GM19193 (cell line): Measurements from ENCODE around the gene PLCD4.
A peak's percentile ranks its signal among the peaks of the same experiment; 100 is the strongest.

Experiments
- POLR2A ChIP-seq: IDR thresholded peaks from 4 replicates; pipeline ENCODE4 v1.6.1; 2011; ENCODE audit not compliant: insufficient read depth, insufficient read length; ENCODE audit errors: extremely low read depth

Gene PLCD4

GRCh38 chr2:218607436-218608115 lies at the start of gene PLCD4:
Gene PLCD4 (plus strand): TSS chr2:218607899. CDS start chr2:218615740, 7,841 bp downstream.
- no peak for TF ChIP-seq POLR2A

DNA sequence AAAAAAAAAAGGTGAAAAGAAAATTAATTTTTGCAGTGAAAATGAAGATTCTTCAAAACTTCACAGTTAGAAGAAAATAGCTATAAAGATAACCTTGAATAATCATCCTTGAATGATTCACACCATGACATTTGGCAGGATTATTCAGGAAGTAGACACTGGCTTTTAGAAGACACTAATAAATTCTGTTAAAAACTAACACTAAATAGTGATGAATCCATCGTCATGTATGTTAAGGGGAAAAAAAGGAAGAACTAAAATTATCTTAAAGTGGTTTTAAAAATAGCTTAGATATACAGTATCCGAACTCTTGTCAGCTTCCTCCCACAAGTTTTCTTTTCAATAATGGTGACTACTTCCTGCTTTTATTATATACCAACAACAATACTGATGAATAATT lies 49.8 kb upstream of the PLCD4 start:
- no peak for TF ChIP-seq POLR2A

- no peak for TF ChIP-seq POLR2A
These were observed 48.7 kb upstream of the PLCD4 start for GRCh38 chr2:218558986-218559385.

- no peak for TF ChIP-seq POLR2A
These were observed 43.6 kb upstream of the PLCD4 start for GRCh38 chr2:218564056-218564455.

- no peak for TF ChIP-seq POLR2A
These were observed 41.4 kb upstream of the PLCD4 start for GRCh38 chr2:218566296-218566695.

DNA sequence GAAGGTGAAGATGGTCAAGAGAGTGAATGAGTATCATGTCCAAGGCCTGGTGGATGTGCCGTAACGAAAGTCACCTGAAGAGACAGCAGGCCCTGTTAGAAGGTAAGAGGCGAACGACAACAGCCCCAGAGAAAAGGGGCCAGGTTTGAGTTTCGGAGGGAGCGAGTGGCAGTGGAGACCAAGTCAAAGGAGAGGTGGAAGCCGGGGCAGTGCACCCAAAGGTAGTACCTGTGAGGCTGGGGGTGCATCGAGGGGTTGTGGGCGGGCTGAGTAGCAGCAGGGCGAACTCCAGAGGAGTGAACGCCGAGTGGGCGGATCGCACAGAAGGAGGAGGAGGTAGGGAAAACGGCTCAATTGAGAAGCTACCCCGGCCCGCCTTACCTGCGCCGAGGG lies 39.9 kb upstream of the PLCD4 start:
- no peak for TF ChIP-seq POLR2A

GRCh38 chr2:218568190-218569037 lies 39.3 kb upstream of the PLCD4 start, which contains the start of the genes CNOT9 and USP37:
Gene CNOT9 (plus strand): TSS chr2:218568839. CDS start chr2:218568955, 116 bp downstream.
Gene USP37 (minus strand): TSS chr2:218568351. CDS start chr2:218558653, 9,698 bp downstream.
- peak; percentile 73 for TF ChIP-seq POLR2A

DNA sequence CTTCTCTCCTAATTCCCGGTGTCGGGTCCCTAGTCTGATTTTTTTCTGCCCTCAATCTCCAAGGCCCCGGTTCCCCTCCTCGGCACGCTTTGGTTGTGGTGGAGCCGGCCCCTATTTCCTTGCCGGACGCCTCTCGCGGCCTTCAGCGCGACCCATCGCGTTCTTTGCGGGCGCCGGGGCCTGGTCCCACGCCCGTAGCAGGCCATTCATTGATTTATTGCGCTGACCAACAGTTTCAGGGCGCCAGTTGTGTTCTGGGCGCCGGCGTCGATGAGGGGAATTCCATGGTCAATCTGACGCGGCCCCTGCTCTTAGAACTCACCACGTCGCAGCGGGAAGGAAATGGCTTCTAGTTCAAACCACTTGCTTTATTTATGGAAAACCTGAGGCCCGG lies 38.7 kb upstream of the PLCD4 start:
- no peak for TF ChIP-seq POLR2A

DNA sequence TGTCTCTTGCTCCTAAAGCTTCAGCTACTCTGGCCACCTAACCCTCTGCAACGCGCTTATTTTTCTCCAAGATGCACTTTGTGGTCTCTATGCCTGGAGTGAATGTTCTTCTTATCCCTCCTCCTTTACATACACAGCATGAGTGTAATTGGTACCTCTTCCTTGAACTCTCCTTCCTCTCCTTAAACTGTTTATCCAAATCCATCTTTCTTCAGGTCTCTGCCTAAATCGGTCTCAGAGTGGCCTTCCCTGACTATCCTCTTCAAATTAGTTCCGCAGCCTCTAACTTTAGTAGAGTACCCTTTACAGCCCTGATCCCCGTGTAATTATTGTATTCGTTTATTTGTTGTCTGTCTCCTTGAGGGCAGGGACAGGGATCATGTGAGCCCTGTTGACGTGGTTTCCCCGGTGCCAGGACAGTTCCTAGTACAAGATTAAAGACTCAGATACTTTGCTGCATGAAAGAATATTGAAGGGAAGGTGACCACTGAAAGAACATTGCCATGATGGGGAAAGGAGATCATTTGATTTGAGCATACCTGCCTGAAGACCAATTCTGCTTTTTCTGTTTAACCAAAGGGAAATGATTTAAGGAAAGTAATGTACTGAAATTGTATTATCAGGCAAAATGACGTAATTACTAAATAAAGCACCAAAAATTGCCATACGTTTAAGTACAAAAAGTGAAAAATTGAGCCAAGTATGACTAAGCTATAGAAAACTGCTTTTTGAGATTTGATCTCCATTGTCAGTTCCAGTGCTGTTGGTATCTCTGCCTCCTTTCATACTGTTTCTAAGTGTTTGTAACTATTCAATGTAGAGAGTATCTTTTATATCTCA lies 37.8 kb upstream of the PLCD4 start:
- TF ChIP-seq POLR2A = no peak

GRCh38 chr2:218570850-218571249 lies 36.8 kb upstream of the PLCD4 start:
- TF ChIP-seq POLR2A = no peak

DNA sequence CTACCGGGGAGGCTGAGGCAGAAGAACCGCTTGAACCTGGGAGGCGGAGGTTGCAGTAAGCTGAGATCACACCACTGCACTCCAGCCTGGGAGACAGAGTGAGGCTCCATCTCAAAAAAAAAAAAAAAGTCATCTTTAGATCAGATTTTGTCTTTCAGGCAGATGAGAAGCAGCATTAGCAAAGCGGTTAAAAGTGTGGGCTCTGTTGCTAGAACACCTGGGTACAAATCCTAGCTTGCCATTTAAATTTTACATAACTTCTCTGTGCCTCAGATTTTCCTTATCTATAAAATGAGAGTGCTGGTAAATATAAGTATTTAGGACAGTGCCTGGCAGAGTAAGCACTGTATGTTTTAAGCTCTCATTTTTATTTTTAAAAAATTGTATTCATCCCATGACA lies 30.8 kb upstream of the PLCD4 start:
- TF ChIP-seq POLR2A = no peak

- no peak for TF ChIP-seq POLR2A
These were observed 30.0 kb upstream of the PLCD4 start for GRCh38 chr2:218577482-218578220.

- TF ChIP-seq POLR2A = no peak
These were observed 29.3 kb upstream of the PLCD4 start for GRCh38 chr2:218578272-218578877.

DNA sequence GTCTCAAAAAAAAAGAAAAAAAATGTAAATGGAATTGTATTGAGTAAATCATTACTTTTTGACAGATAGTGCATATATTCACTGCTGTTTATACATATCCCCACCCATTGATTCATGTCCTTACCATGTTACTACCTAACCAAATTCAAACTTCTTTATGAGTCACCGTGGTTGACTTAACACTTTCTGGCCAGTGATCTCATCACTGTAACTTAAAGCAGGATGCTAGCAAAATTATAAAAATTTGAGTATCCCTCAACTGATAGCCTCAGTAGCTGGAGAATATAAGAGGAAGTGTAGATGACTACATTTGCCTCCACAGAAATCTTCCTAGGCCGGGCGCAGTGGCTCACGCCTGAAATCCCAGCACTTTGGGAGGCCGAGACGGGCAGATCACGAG lies 25.6 kb upstream of the PLCD4 start:
- TF ChIP-seq POLR2A = no peak
